K562 (cell line): ENCODE measurements around the gene ACAP3. TPM values are rescaled to one million over a fixed set of nuclear protein-coding genes. Genes with fewer than 3 reads are reported as not detected.

Experiments
- CBFA2T3 ChIP-seq: fragments of 450-650 bp; IDR thresholded peaks from 2 replicates; pipeline ENCODE4 v1.6.1; 2017
- CBFB ChIP-seq: sonication (generic); formaldehyde crosslinking; IDR thresholded peaks from 2 replicates; pipeline ENCODE4 v1.4.0; 2020; ENCODE audit warnings: mild to moderate bottlenecking, missing genetic modification reagents
- FOXM1 ChIP-seq, 2 experiments: fragments of 450-650 bp in 1 of 2; sonication (generic) in 1 of 2; formaldehyde crosslinking in 1 of 2; IDR thresholded peaks; 2 replicates each; pipeline versions ENCODE4 v1.6.1 to v1.9.0; 2017 to 2022; ENCODE audit warnings: low read depth in 2 of 2, mild to moderate bottlenecking in 2 of 2, missing genetic modification reagents in 1 of 2, moderate library complexity in 1 of 2
- KDM1A ChIP-seq, 2 experiments: fragments of 450-650 bp; IDR thresholded peaks; 2 replicates each; pipeline ENCODE4 v1.6.1; 2016; ENCODE audit warnings: mild to moderate bottlenecking in 2 of 2
- MIER1 ChIP-seq: fragments of 450-650 bp; IDR thresholded peaks from 2 replicates; pipeline ENCODE4 v1.6.1; 2016; ENCODE audit warnings: antibody characterized with exemption, mild to moderate bottlenecking, low read depth
- STAG1 ChIP-seq: sonication (generic); formaldehyde crosslinking; IDR thresholded peaks from 2 replicates; pipeline ENCODE4 v1.5.0; 2020; ENCODE audit warnings: missing genetic modification reagents, borderline replicate concordance
- ZNF143 ChIP-seq: sonication (generic); formaldehyde crosslinking; IDR thresholded peaks from 2 replicates; pipeline ENCODE4 v1.9.0; 2022; ENCODE audit warnings: mild to moderate bottlenecking, missing genetic modification reagents
- polyA plus RNA-seq, 8 experiments: library from polyadenylated mRNA; depleted of rRNA in 4 of 8; stranded (reverse) in 5 of 8; unstranded in 3 of 8; fragments of >200 nt; fragmentation: Nextera tagmentation in 2 of 8; fragmentation: Illumina TruSeq in 1 of 8; extraction: Ambion mirVana in 2 of 8; extraction: Trizol in 1 of 8; gene quantifications; 2 replicates each; pipeline versions ENCODE4 v1.2.1 to v1.2.3, GENCODE V29; 2011 to 2014; ENCODE audit warnings: inconsistent platforms in 1 of 8, missing spikeins in 1 of 8
- total RNA-seq, 7 experiments: library from RNA; depleted of rRNA in 6 of 7; stranded (reverse); fragments of >200 nt in 6 of 7; fragmentation: Illumina TruSeq in 2 of 7; extraction: Trizol in 2 of 7; gene quantifications; 2 replicates each; pipeline versions ENCODE4 v1.2.1 to v1.2.3, GENCODE V29; 2011 to 2021; ENCODE audit warnings: low replicate concordance in 1 of 7
- TF ChIP-seq, protein P1 (sequence below), 2 experiments: fragments of 250-450 bp in 1 of 2; fragments of 450-650 bp in 1 of 2; sonication (Bioruptor Pico) in 1 of 2; IDR thresholded peaks; 2 replicates each; pipeline versions ENCODE4 v1.6.1 to v1.8.0; 2016 to 2021; ENCODE audit warnings: mild to moderate bottlenecking in 2 of 2, moderate library complexity in 2 of 2, missing compliant biosample characterization in 1 of 2, missing genetic modification characterization in 1 of 2
- TF ChIP-seq, protein P2 (sequence below), 2 experiments: fragments of 450-650 bp; IDR thresholded peaks; 2 replicates each; pipeline ENCODE4 v1.6.1; 2018; ENCODE audit warnings: mild to moderate bottlenecking in 2 of 2, low read depth in 1 of 2; ENCODE audit not compliant: partially characterized antibody in 2 of 2
- TF ChIP-seq, protein P3 (sequence below), 2 experiments: fragments of 200-800 bp in 1 of 2; sonication (Bioruptor generic) in 1 of 2; sonication (generic) in 1 of 2; formaldehyde crosslinking in 1 of 2; IDR thresholded peaks in 1 of 2; conservative IDR thresholded peaks in 1 of 2; 2 replicates each; pipeline versions ENCODE4 v1.5.0 to v1.6.1; 2016 to 2020; ENCODE audit warnings: missing compliant biosample characterization in 1 of 2, missing genetic modification characterization in 1 of 2, missing genetic modification reagents in 1 of 2
- TF ChIP-seq, protein P4 (sequence below), 2 experiments: fragments of 450-650 bp; conservative IDR thresholded peaks; 2 replicates each; pipeline ENCODE4 v1.6.1; 2017; ENCODE audit warnings: mild to moderate bottlenecking in 2 of 2, moderate library complexity in 2 of 2
- TF ChIP-seq, protein P5 (sequence below): sonication (generic); formaldehyde crosslinking; IDR thresholded peaks from 2 replicates; pipeline ENCODE4 v1.8.1; 2023; ENCODE audit warnings: mild to moderate bottlenecking, missing genetic modification reagents
- TF ChIP-seq, protein P6 (sequence below): sonication (generic); formaldehyde crosslinking; IDR thresholded peaks from 2 replicates; pipeline ENCODE4 v1.8.0; 2022; ENCODE audit warnings: missing genetic modification reagents, mild to moderate bottlenecking, moderate library complexity, borderline replicate concordance

ACAP3 gene
- total and polyA plus RNA-seq, 9 of the 15 experiments (the other 6 are each of a cell fraction or from before 2014, with no cell fraction given) = 0.01 to 49.0 (median 12.0) TPM

DNA sequence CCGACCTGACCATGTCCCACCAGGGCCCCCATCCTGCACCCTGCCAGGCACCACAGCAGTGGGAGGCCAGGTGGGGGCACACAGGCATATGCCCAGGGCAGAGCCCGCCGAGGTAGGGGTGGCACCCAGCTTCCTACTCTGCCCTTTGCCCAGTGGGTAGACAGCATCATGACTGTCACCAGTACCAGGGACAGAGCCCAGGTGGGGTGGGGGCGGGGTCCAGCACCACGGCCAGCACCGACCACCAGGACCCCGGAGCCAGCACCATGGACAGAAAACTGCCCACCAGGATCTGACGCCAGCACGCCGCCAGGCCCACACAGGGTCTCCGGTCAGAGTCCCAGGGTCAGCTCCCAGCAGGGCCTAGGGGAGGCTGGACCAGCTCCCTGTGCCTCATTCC is 27.1 kb upstream of the ACAP3 start (continued):
- TF ChIP-seq, protein P1, sequence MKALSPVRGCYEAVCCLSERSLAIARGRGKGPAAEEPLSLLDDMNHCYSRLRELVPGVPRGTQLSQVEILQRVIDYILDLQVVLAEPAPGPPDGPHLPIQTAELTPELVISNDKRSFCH (CRISPR knock-in tag; IDR thresholded peaks at IDR 0.05) = no peak
- TF ChIP-seq, protein P1 (tag; IDR thresholded peaks at IDR 0.05) = 0 out of 2 replicates have a peak, but pooled peaks have one; percentile 30
- TF ChIP-seq, protein P2, sequence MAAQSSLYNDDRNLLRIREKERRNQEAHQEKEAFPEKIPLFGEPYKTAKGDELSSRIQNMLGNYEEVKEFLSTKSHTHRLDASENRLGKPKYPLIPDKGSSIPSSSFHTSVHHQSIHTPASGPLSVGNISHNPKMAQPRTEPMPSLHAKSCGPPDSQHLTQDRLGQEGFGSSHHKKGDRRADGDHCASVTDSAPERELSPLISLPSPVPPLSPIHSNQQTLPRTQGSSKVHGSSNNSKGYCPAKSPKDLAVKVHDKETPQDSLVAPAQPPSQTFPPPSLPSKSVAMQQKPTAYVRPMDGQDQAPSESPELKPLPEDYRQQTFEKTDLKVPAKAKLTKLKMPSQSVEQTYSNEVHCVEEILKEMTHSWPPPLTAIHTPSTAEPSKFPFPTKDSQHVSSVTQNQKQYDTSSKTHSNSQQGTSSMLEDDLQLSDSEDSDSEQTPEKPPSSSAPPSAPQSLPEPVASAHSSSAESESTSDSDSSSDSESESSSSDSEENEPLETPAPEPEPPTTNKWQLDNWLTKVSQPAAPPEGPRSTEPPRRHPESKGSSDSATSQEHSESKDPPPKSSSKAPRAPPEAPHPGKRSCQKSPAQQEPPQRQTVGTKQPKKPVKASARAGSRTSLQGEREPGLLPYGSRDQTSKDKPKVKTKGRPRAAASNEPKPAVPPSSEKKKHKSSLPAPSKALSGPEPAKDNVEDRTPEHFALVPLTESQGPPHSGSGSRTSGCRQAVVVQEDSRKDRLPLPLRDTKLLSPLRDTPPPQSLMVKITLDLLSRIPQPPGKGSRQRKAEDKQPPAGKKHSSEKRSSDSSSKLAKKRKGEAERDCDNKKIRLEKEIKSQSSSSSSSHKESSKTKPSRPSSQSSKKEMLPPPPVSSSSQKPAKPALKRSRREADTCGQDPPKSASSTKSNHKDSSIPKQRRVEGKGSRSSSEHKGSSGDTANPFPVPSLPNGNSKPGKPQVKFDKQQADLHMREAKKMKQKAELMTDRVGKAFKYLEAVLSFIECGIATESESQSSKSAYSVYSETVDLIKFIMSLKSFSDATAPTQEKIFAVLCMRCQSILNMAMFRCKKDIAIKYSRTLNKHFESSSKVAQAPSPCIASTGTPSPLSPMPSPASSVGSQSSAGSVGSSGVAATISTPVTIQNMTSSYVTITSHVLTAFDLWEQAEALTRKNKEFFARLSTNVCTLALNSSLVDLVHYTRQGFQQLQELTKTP (IDR thresholded peaks at IDR 0.05; ENCODE audit: low read depth in 1 of 2, partially characterized antibody in 2 of 2) = peak in 1 of 2 experiments; percentile 98
- TF ChIP-seq, protein P3, sequence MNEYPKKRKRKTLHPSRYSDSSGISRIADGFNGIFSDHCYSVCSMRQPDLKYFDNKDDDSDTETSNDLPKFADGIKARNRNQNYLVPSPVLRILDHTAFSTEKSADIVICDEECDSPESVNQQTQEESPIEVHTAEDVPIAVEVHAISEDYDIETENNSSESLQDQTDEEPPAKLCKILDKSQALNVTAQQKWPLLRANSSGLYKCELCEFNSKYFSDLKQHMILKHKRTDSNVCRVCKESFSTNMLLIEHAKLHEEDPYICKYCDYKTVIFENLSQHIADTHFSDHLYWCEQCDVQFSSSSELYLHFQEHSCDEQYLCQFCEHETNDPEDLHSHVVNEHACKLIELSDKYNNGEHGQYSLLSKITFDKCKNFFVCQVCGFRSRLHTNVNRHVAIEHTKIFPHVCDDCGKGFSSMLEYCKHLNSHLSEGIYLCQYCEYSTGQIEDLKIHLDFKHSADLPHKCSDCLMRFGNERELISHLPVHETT (CRISPR knock-in tag; conservative IDR thresholded peaks at IDR 0.05 in 1 of 2, IDR thresholded peaks at IDR 0.05 in 1 of 2) = peak in 1 of 2 experiments; percentile 94; a peak in 2 of 4 replicates
- TF ChIP-seq KDM1A (IDR thresholded peaks at IDR 0.05) = no peak
- TF ChIP-seq, protein P4, sequence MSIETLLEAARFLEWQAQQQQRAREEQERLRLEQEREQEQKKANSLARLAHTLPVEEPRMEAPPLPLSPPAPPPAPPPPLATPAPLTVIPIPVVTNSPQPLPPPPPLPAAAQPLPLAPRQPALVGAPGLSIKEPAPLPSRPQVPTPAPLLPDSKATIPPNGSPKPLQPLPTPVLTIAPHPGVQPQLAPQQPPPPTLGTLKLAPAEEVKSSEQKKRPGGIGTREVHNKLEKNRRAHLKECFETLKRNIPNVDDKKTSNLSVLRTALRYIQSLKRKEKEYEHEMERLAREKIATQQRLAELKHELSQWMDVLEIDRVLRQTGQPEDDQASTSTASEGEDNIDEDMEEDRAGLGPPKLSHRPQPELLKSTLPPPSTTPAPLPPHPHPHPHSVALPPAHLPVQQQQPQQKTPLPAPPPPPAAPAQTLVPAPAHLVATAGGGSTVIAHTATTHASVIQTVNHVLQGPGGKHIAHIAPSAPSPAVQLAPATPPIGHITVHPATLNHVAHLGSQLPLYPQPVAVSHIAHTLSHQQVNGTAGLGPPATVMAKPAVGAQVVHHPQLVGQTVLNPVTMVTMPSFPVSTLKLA (conservative IDR thresholded peaks at IDR 0.05) = peak in 1 of 2 experiments; percentile 74; a peak in 3 of 4 replicates
- TF ChIP-seq ZNF143 (CRISPR knock-in tag) = no peak
- TF ChIP-seq, protein P5, sequence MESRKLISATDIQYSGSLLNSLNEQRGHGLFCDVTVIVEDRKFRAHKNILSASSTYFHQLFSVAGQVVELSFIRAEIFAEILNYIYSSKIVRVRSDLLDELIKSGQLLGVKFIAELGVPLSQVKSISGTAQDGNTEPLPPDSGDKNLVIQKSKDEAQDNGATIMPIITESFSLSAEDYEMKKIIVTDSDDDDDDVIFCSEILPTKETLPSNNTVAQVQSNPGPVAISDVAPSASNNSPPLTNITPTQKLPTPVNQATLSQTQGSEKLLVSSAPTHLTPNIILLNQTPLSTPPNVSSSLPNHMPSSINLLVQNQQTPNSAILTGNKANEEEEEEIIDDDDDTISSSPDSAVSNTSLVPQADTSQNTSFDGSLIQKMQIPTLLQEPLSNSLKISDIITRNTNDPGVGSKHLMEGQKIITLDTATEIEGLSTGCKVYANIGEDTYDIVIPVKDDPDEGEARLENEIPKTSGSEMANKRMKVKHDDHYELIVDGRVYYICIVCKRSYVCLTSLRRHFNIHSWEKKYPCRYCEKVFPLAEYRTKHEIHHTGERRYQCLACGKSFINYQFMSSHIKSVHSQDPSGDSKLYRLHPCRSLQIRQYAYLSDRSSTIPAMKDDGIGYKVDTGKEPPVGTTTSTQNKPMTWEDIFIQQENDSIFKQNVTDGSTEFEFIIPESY (CRISPR knock-in tag) = peak; percentile 21; the same call in 1 of the 2 replicates
- TF ChIP-seq CBFA2T3 = no peak
- TF ChIP-seq FOXM1 (IDR thresholded peaks at IDR 0.05; ENCODE audit: low read depth) = no peak
- TF ChIP-seq FOXM1 (CRISPR knock-in tag; IDR thresholded peaks at IDR 0.05; ENCODE audit: low read depth) = no peak; the same call in 1 of the 2 replicates
- TF ChIP-seq, protein P6, sequence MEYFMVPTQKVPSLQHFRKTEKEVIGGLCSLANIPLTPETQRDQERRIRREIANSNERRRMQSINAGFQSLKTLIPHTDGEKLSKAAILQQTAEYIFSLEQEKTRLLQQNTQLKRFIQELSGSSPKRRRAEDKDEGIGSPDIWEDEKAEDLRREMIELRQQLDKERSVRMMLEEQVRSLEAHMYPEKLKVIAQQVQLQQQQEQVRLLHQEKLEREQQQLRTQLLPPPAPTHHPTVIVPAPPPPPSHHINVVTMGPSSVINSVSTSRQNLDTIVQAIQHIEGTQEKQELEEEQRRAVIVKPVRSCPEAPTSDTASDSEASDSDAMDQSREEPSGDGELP (CRISPR knock-in tag) = peak; percentile 66
- peak; percentile 94 for TF ChIP-seq MIER1
- TF ChIP-seq CBFB = 0 out of 2 replicates have a peak, but pooled peaks have one; percentile 46
- TF ChIP-seq STAG1 (CRISPR knock-in tag) = peak; percentile 77; the same call in 1 of the 2 replicates
